Fibroblast of mammary gland (primary cell): ENCODE data around the gene KLHL10.

Experiments used
- DNase-seq: peaks from one replicate; pipeline ENCODE4 v3.0.0-alpha.2; 2010; ENCODE audit warnings: low read depth
- H3K4me3 ChIP-seq: 2 replicates; pipeline ENCODE4 v1.5.1; 2011; ENCODE audit warnings: low read depth, mild to moderate bottlenecking, low read length, moderate library complexity; ENCODE audit not compliant: control insufficient read depth
- CTCF ChIP-seq: conservative IDR thresholded peaks from 2 replicates; pipeline ENCODE4 v1.5.1; 2011; ENCODE audit warnings: low read depth, low read length, inconsistent platforms; ENCODE audit not compliant: control insufficient read depth, insufficient read depth

The KLHL10 gene

GRCh38 chr17:41816637-41817320 lies 20.8 kb upstream of the KLHL10 start:
- TF ChIP-seq CTCF, result no peak
- H3K4me3 ChIP-seq, result no peak overlapping the region
- no peak for DNase-seq

- no peak for TF ChIP-seq CTCF
- H3K4me3 ChIP-seq, result no peak overlapping the region
- DNase-seq, result no peak
These were observed 19.6 kb upstream of the KLHL10 start for GRCh38 chr17:41818024-41818423.

GRCh38 chr17:41821776-41822175 lies 15.8 kb upstream of the KLHL10 start:
- no peak for DNase-seq

GRCh38 chr17:41822216-41823140 lies 15.1 kb upstream of the KLHL10 start:
- no peak for TF ChIP-seq CTCF
- DNase-seq, result no peak
- H3K4me3 ChIP-seq, result no peak overlapping the region

More at GRCh38 chr17:41821776-41822175, 15.8 kb upstream of the KLHL10 start:
- no peak for TF ChIP-seq CTCF
- no peak overlapping the region for H3K4me3 ChIP-seq

- no peak for DNase-seq
- TF ChIP-seq CTCF, result no peak
- no peak overlapping the region for H3K4me3 ChIP-seq
These were observed 14.5 kb upstream of the KLHL10 start for GRCh38 chr17:41823141-41823524.

GRCh38 chr17:41823580-41823979 lies 14.0 kb upstream of the KLHL10 start:
- no peak overlapping the region for H3K4me3 ChIP-seq
- DNase-seq, result no peak
- no peak for TF ChIP-seq CTCF
